ENCODE results near the gene IMMP2L.

GRCh38 chr7:111561654-111561903, 713 bp downstream of the IMMP2L start:
- TF ChIP-seq USF2 (IDR thresholded peaks at IDR 0.05; ENCODE audit: low read depth, low read length) (no peak), USF2 (CRISPR knock-in tag; IDR thresholded peaks at IDR 0.05; ENCODE audit: borderline replicate concordance) (no peak), WIZ (CRISPR knock-in tag; IDR thresholded peaks at IDR 0.05) (no peak), ZZZ3 (CRISPR knock-in tag; IDR thresholded peaks at IDR 0.05; ENCODE audit: borderline replicate concordance) (no peak)

Measured in HepG2 (cell line).